Tibial nerve (tissue), 4 donors: ENCODE data around the gene SNX13. TPM values are rescaled to one million over a fixed set of nuclear protein-coding genes. Genes with fewer than 3 reads are reported as not detected.
A peak's percentile ranks its signal among the peaks of the same experiment; 100 is the strongest.

Experiments
- DNase-seq, 2 donors: peaks; one replicate each; pipeline ENCODE4 v3.0.0-alpha.2; 2019; ENCODE audit warnings: low spot score in 2 of 2
- H3K27ac ChIP-seq, 4 donors: fragments of 200-600 bp; sonication (generic) in 3 of 4; one replicate each; pipeline ENCODE4 v1.5.1; 2017 to 2019; ENCODE audit warnings: mild to moderate bottlenecking in 1 of 4
- H3K27me3 ChIP-seq, 2 donors: fragments of 200-600 bp; sonication (generic) in 1 of 2; one replicate each; pipeline versions ENCODE4 v1.5.1 to v1.6.0; 2017 to 2019
- H3K36me3 ChIP-seq, 3 donors: fragments of 200-600 bp; sonication (generic); one replicate each; pipeline ENCODE4 v1.5.1; 2018 to 2019
- H3K4me1 ChIP-seq, 4 donors: fragments of 200-600 bp; sonication (generic) in 3 of 4; one replicate each; pipeline ENCODE4 v1.5.1; 2017 to 2019
- H3K4me3 ChIP-seq, 4 donors: fragments of 200-600 bp; sonication (generic) in 3 of 4; one replicate each; pipeline ENCODE4 v1.5.1; 2017 to 2019; ENCODE audit warnings: mild to moderate bottlenecking in 1 of 4, moderate library complexity in 1 of 4
- H3K9me3 ChIP-seq, 4 donors: fragments of 200-600 bp; sonication (generic) in 3 of 4; one replicate each; pipeline ENCODE4 v1.5.1; 2017 to 2019
- EP300 ChIP-seq, 2 donors: sonication (generic); formaldehyde crosslinking; IDR thresholded peaks; one replicate each; pipeline ENCODE4 v1.6.1; 2017; ENCODE audit warnings: antibody characterized with exemption in 2 of 2, mild to moderate bottlenecking in 1 of 2
- POLR2A ChIP-seq, 2 donors: fragments of 450-650 bp; IDR thresholded peaks; one replicate each; pipeline ENCODE4 v1.6.1; 2017; ENCODE audit warnings: antibody characterized with exemption in 2 of 2, mild to moderate bottlenecking in 2 of 2, moderate library complexity in 2 of 2
- WGBS, 2 donors: methylation state at CpG; one replicate each; pipeline ENCODE4 v1.1.5; 2018; 5-methylcytosine and 5-hydroxymethylcytosine counted together
- total RNA-seq, 4 donors: library from RNA; depleted of rRNA; stranded (reverse); fragments of >200 nt; gene quantifications; one replicate each; pipeline ENCODE4 v1.1.0, GENCODE V29; 2016
- TF ChIP-seq, protein P1 (sequence below), 5 experiments: fragments of 200-600 bp in 3 of 5; fragments of 450-650 bp in 2 of 5; sonication (generic) in 3 of 5; IDR thresholded peaks; one replicate each; pipeline ENCODE4 v1.5.1; 2016 to 2019; ENCODE audit warnings: antibody characterized with exemption in 5 of 5, mild to moderate bottlenecking in 3 of 5, moderate library complexity in 2 of 5

The SNX13 gene
- total RNA-seq, 4 donors from 2014 or later: 52.8 to 77.6 (median 58.9) TPM

DNA sequence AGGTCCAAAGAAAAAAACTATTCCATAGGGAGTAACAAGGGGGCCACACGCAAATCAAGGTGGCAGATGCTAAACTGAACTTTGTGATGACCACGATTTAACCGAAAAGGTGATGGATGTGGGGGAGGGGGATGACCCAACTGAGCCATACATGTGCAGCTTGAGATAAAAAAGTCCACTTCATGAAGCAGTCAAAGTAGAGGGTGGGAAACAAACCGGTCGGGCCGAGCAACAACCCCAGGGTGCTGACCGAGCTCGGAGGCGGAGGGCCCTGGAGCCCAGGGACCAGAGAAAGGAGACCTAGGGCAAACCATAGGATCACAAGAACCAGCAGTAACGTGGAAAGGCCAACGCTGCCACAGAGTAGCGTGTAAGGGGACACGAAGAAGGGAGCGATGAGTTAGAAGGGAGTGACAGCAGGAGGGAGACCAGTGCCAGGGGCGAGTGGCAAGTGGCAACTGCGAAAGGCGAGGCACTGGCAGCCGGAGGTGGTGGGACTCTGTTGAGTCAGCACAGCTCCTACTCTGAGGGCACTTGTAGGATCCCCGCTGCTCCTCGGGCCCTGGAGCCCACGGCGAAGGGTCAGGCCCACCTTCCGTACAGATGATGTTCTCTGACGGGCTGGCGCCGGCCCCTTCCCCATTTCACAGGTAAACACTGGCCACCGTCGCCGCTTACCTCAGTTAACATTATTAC lies 540 bp downstream of the SNX13 start:
- no peaks in the 10 kb centered on the region for H3K9me3 ChIP-seq
- peak overlapping the region; percentile 94 to 99 (median 96) for H3K27ac ChIP-seq
- peaks cover 0 to 42% (median 2%) of the 10 kb centered on the region in 4 donors for H3K4me1 ChIP-seq
- TF ChIP-seq, protein P1, sequence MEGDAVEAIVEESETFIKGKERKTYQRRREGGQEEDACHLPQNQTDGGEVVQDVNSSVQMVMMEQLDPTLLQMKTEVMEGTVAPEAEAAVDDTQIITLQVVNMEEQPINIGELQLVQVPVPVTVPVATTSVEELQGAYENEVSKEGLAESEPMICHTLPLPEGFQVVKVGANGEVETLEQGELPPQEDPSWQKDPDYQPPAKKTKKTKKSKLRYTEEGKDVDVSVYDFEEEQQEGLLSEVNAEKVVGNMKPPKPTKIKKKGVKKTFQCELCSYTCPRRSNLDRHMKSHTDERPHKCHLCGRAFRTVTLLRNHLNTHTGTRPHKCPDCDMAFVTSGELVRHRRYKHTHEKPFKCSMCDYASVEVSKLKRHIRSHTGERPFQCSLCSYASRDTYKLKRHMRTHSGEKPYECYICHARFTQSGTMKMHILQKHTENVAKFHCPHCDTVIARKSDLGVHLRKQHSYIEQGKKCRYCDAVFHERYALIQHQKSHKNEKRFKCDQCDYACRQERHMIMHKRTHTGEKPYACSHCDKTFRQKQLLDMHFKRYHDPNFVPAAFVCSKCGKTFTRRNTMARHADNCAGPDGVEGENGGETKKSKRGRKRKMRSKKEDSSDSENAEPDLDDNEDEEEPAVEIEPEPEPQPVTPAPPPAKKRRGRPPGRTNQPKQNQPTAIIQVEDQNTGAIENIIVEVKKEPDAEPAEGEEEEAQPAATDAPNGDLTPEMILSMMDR (IDR thresholded peaks at IDR 0.05): no peak
- no peak for TF ChIP-seq EP300 (IDR thresholded peaks at IDR 0.05)
- TF ChIP-seq POLR2A (IDR thresholded peaks at IDR 0.05): no peak
- H3K36me3 ChIP-seq: no peaks in the 10 kb centered on the region
- peak overlapping the region; percentile 76 to 90 (median 83) for H3K4me3 ChIP-seq
- DNase-seq: peak in 1 of 2 donors; percentile 24
- WGBS, 2 donors: 0 to 1% methylated on average over 23 to 28 of the region's 29 CpGs
- no peaks in the 10 kb centered on the region for H3K27me3 ChIP-seq

DNA sequence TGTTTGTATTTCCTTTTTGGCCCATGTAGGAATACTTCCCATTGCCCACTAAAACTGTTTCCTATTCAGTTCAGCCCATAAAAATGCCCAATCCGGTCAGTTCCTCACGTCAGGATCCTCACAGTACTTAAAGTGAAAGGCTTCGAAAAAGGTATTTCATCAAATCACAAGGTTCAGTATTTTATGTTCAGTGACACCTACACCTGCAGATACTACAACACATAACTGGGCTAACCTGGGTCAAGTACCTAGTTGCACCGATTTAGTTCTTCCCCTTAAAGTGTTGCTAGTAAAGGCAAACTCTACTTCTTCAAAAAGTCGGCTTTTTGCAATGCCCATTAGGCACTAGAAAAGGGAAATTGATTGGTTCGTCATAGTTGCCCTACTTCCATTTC lies 1.1 kb downstream of the SNX13 start:
- peak overlapping the region; percentile 76 to 90 (median 83) for H3K4me3 ChIP-seq
- WGBS, 2 donors: 4 to 8% methylated on average over 6 of the region's 6 CpGs
- H3K27ac ChIP-seq: peak overlapping the region in 3 of 4 donors; percentile 94 to 99 (median 97)

DNA sequence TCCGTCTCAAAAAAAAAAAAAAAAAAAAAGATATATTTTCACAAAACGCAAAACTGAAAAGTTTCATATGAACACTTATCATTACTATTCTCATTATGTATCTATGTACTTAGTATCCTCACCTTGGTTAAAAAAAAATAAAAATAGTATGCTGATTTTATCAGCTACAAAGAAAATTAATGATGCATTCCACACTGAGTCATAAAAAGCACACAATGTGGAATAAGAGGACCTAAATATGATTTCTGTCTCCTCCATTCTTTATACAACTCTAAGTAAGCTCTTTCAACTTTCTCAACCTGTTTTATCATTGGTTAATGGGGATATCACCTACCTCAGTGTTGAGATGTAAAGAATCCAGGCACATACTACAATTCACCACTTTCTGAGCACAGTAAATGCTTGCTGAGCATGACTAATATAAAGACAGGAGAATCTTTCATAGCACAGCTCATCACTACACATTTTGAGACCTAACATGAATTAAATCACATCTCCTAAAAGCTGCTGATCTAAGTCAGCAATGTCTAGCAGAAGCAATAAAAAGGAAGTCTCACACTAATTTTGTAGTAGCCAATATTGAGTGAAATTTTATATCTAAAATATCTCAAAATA lies 2.7 kb downstream of the SNX13 start:
- no peak overlapping the region for H3K27ac ChIP-seq
- H3K4me3 ChIP-seq: no peak overlapping the region
- DNase-seq: no peak
- no peaks in the 10 kb centered on the region for H3K9me3 ChIP-seq
- peaks cover 0 to 52% (median 2%) of the 10 kb centered on the region in 4 donors for H3K4me1 ChIP-seq
- TF ChIP-seq EP300 (IDR thresholded peaks at IDR 0.05) (no peak), POLR2A (IDR thresholded peaks at IDR 0.05) (no peak)
- TF ChIP-seq, protein P1 (IDR thresholded peaks at IDR 0.05): no peak
- no peaks in the 10 kb centered on the region for H3K27me3 ChIP-seq
- WGBS, 2 donors: 95 to 100% methylated on average over 2 of the region's 2 CpGs
- no peaks in the 10 kb centered on the region for H3K36me3 ChIP-seq

More for the DNA sequence above, 1.1 kb downstream of the SNX13 start:
- Histone ChIP-seq H3K9me3 (no peaks in the 10 kb centered on the region), H3K36me3 (no peaks in the 10 kb centered on the region), H3K27me3 (no peaks in the 10 kb centered on the region), H3K4me1 (peaks cover 0 to 46% (median 2%) of the 10 kb centered on the region in 4 donors)
- no peak for TF ChIP-seq POLR2A (IDR thresholded peaks at IDR 0.05)
- TF ChIP-seq EP300 (IDR thresholded peaks at IDR 0.05): no peak
- TF ChIP-seq, protein P1 (IDR thresholded peaks at IDR 0.05): no peak
- no peak for DNase-seq

DNA sequence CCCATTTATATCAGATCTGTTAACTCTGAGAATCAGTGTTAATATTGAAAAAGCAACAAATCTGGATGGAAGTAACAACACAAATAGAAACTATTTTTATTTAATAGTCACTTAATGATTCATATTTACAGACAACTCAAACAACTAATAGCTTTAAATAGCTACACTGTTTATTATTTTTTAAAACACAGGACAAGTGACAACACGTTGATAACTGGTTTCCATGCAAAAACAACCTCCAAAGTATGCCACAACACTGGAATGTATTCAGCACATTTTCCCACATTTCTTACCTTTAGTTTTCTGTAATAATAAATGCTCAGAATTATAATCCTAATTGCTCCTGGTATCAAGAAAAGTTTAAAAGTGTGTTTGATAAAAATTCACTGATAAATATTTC lies 4.0 kb downstream of the SNX13 start:
- peaks cover 3 to 62% (median 4%) of the 10 kb centered on the region in 4 donors for H3K4me1 ChIP-seq
- no peak overlapping the region for H3K4me3 ChIP-seq
- 60 to 69% methylated on average over 1 of the region's 1 CpG for WGBS, 2 donors
- no peak for DNase-seq
- H3K27me3 ChIP-seq: no peaks in the 10 kb centered on the region
- no peak for TF ChIP-seq POLR2A (IDR thresholded peaks at IDR 0.05)
- TF ChIP-seq, protein P1 (IDR thresholded peaks at IDR 0.05): no peak
- H3K27ac ChIP-seq: no peak overlapping the region
- no peaks in the 10 kb centered on the region for H3K9me3 ChIP-seq
- H3K36me3 ChIP-seq: no peaks in the 10 kb centered on the region

DNA sequence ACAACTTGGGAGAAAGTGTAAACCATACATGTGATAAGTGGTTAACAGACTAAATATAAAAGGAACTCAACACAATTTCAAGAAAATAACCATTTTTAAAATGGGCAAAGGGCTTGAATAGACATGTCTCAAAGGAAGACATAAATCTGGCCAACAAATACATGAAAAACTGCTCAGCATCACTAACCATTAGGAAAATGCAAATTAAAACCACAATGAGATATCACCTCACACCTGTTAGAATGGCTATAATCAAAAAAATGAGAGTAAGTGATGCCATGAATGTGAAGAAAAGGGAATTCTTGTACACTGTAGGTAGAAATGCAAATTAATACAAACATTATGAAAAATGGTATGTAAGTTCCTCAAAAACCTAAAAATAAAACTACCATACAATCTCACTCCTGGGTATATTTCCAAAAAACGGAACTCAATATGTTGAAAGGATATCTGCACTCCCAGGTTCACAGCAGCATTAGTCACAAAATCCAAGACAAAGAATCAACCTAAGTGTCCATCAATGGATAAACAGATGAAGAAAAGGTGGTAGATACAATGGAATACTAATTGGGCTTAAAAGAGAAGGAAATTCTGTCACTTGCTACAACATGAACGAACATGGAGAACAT lies 5.6 kb downstream of the SNX13 start:
- DNase-seq: no peak
- Histone ChIP-seq H3K9me3 (no peaks in the 10 kb centered on the region), H3K27me3 (no peaks in the 10 kb centered on the region), H3K36me3 (no peaks in the 10 kb centered on the region), H3K4me1 (peaks cover 4 to 78% (median 10%) of the 10 kb centered on the region in 4 donors), H3K27ac (no peak overlapping the region), H3K4me3 (no peak overlapping the region)
- 81 to 84% methylated on average over 2 of the region's 2 CpGs for WGBS, 2 donors
- TF ChIP-seq, protein P1 (IDR thresholded peaks at IDR 0.05): no peak
- TF ChIP-seq EP300 (IDR thresholded peaks at IDR 0.05) (no peak), POLR2A (IDR thresholded peaks at IDR 0.05) (no peak)
